ENCODE data around the gene TMEM98.

TMEM98 gene

DNA sequence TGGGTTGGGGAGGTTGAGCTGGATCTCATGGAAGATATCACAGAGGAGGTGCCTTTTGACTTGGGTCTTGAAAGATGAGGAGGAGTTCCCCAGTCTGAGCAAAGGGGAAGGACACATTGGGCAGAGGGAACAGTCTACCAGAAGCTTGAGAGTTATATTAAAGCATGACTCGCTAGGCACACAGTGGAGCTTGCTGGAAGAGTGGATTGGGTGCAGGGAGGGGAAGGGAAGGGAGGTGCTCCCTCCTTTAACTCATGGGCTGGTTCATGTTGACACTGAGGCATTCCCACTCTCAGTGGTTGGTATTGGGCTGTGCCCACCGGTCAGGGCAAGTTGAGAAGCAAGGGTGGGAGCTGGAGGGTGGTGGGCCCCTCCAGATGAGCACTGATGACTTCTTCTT lies 5.9 kb downstream of the TMEM98 start:
- TF ChIP-seq, protein P1, sequence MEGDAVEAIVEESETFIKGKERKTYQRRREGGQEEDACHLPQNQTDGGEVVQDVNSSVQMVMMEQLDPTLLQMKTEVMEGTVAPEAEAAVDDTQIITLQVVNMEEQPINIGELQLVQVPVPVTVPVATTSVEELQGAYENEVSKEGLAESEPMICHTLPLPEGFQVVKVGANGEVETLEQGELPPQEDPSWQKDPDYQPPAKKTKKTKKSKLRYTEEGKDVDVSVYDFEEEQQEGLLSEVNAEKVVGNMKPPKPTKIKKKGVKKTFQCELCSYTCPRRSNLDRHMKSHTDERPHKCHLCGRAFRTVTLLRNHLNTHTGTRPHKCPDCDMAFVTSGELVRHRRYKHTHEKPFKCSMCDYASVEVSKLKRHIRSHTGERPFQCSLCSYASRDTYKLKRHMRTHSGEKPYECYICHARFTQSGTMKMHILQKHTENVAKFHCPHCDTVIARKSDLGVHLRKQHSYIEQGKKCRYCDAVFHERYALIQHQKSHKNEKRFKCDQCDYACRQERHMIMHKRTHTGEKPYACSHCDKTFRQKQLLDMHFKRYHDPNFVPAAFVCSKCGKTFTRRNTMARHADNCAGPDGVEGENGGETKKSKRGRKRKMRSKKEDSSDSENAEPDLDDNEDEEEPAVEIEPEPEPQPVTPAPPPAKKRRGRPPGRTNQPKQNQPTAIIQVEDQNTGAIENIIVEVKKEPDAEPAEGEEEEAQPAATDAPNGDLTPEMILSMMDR (IDR thresholded peaks at IDR 0.05; ENCODE audit: unreplicated experiment in 3 of 3) = no peak
- Mint-ChIP-seq H3K9me3 (no peaks in the 10 kb centered on the region), H3K4me3 (no peak overlapping the region), H3K27me3 (ENCODE audit: low read depth) (no peaks in the 10 kb centered on the region), H3K27ac (no peak overlapping the region), H3K36me3 (ENCODE audit: low read depth) (peaks cover 65% of the 10 kb centered on the region), H3K4me1 (peaks cover 7% of the 10 kb centered on the region)

DNA sequence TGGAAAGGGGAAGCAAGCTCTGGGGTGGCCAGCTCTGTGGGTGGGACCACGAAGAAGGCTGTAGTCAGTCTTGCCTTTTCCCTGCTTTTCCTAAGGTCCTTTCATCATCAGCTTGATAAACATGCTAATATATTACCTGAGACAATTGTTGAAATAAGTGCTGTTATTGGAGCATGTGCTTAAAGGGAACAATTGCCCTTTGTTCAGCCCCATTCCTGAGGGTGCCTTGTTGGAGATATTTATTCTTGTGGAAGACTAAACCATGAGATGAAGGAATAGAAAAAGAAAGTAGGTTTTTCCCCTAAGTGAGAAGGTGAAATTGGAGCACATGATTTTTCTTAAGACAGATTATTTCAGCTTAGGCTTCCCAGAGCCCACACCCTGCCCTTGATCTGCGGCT lies 7.8 kb downstream of the TMEM98 start:
- Mint-ChIP-seq H3K4me1 (peaks cover 7% of the 10 kb centered on the region), H3K27ac (peak overlapping the region in 2 of 3 experiments; percentile 28 to 40), H3K36me3 (ENCODE audit: low read depth) (peaks cover 83% of the 10 kb centered on the region), H3K4me3 (no peak overlapping the region), H3K27me3 (ENCODE audit: low read depth) (no peaks in the 10 kb centered on the region), H3K9me3 (no peaks in the 10 kb centered on the region)
- TF ChIP-seq, protein P1 (IDR thresholded peaks at IDR 0.05; ENCODE audit: unreplicated experiment in 3 of 3) = no peak

DNA sequence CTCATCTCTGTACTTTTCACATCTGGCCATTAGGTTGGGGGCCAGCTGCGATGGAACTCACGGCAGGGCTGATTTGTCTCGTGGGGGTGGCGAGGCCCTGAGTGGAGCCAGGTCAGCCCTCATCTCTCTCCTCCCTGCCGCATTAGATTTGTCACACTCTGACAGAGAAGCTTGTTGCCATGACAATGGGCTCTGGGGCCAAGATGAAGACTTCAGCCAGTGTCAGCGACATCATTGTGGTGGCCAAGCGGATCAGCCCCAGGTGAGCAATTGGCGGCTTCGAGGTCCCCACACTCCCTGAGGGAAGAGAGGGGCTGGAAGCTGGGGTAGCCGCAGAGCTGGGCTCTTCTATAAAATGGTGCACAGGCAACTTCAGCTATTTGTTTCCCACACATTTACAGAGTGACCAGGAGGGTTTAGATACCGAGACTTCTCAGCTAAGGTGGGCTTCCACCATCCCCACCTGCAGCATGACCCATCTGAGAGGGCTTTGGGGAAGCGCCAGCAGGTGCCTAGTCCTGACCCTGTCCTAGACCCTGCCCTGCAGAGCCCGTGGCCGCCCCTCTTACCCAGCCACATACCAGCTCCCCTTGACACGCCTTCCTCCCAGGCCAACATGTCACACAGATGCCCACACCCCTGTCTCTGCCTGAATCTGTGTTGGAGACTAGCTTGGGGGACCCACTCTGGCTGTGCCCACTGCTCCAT lies 8.4 kb downstream of the TMEM98 start:
- H3K27ac Mint-ChIP-seq = peak overlapping the region; percentile 83 to 91 (median 83)
- H3K27me3 Mint-ChIP-seq (ENCODE audit: low read depth) = no peaks in the 10 kb centered on the region
- TF ChIP-seq, protein P1 (IDR thresholded peaks at IDR 0.05; ENCODE audit: unreplicated experiment in 3 of 3) = no peak
- H3K9me3 Mint-ChIP-seq = peaks cover under 1% of the 10 kb centered on the region
- no peak overlapping the region for H3K4me3 Mint-ChIP-seq
- peaks cover 7% of the 10 kb centered on the region for H3K4me1 Mint-ChIP-seq
- peaks cover 87% of the 10 kb centered on the region for H3K36me3 Mint-ChIP-seq (ENCODE audit: low read depth)

DNA sequence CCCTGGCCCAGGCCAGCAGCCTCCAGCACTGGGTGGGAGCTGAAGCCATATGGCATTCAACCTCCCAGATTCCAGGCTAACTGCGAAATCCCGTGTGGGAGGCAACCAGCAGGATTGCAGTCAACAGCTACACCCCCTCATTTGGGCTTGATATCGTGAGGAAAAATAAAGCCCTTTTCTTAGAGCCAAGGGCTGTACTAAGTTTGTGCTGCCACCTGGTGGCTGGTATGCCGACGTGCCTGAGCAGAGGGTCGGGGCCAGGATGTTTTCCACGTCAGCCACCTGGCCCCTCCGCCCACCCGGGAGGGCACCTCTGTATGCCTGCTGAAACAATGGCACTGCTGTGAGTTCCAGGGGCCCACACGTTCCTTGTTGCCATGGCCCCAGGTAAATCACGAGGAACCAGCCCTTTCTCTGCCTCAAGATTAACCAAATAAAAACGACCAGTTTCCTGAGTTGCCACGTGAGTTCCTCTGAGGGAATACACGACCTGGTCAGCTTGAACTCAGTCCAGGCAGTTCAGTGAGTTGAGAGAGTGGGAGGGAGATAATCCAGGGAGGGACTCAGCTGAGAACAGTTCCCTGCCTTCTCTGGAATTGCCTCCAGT lies 9.0 kb downstream of the TMEM98 start:
- H3K27ac Mint-ChIP-seq = peak overlapping the region; percentile 83 to 91 (median 83)
- no peak overlapping the region for H3K4me3 Mint-ChIP-seq
- peaks cover 86% of the 10 kb centered on the region for H3K36me3 Mint-ChIP-seq (ENCODE audit: low read depth)
- H3K9me3 Mint-ChIP-seq = peaks cover 2% of the 10 kb centered on the region
- no peaks in the 10 kb centered on the region for H3K27me3 Mint-ChIP-seq (ENCODE audit: low read depth)
- TF ChIP-seq, protein P1 (IDR thresholded peaks at IDR 0.05; ENCODE audit: unreplicated experiment in 3 of 3) = peak; percentile 79 to 90 (median 86)
- peaks cover 7% of the 10 kb centered on the region for H3K4me1 Mint-ChIP-seq

DNA sequence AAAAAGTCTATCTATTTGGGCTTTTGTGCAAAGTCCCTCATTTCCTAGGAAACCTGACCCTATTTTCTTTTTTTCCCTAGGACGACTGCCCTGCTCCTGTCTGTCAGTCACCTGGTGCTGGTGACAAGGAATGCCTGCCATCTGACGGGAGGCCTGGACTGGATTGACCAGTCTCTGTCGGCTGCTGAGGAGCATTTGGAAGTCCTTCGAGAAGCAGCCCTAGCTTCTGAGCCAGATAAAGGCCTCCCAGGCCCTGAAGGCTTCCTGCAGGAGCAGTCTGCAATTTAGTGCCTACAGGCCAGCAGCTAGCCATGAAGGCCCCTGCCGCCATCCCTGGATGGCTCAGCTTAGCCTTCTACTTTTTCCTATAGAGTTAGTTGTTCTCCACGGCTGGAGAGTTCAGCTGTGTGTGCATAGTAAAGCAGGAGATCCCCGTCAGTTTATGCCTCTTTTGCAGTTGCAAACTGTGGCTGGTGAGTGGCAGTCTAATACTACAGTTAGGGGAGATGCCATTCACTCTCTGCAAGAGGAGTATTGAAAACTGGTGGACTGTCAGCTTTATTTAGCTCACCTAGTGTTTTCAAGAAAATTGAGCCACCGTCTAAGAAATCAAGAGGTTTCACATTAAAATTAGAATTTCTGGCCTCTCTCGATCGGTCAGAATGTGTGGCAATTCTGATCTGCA lies 12.9 kb downstream of the TMEM98 start:
- no peak overlapping the region for H3K27ac Mint-ChIP-seq
- TF ChIP-seq, protein P1 (IDR thresholded peaks at IDR 0.05; ENCODE audit: unreplicated experiment in 3 of 3) = no peak
- H3K27me3 Mint-ChIP-seq (ENCODE audit: low read depth) = no peaks in the 10 kb centered on the region
- peaks cover 73% of the 10 kb centered on the region for H3K36me3 Mint-ChIP-seq (ENCODE audit: low read depth)
- no peak overlapping the region for H3K4me3 Mint-ChIP-seq
- H3K9me3 Mint-ChIP-seq = peaks cover 2% of the 10 kb centered on the region
- H3K4me1 Mint-ChIP-seq = peaks cover 7% of the 10 kb centered on the region

All from nephron (organoid).